ENCODE measurements around the gene PARP9.
"Not testable (repeated sequence)": the region's sequence is repeated elsewhere in the genome, so short reads cannot be mapped to it uniquely, and the experiment has no call there.

PARP9 gene

DNA sequence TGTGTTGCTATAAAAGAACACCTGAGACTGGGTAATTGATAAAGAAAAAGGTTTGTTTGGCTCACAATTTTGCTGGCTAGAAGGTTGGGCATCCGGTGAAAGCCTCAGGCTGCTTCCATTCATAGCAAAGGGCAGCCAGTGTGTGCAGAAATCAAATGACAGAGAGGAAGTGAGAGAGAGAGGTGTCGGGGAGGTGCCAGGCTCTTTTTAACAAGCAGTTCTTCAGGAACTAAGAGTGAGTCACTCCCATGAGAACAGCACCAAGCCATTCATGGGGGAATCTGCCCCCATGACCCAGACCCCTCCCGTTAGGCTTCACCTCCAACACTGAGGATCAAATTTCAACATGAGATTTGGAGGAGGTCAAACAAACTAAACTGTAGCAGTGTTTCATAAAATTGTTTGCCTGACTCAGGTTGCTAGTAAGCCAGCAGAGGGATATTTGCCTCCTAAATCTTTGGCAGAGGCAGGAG lies 8.9 kb upstream of the PARP9 start:
- DNase-seq, result no peak

DNA sequence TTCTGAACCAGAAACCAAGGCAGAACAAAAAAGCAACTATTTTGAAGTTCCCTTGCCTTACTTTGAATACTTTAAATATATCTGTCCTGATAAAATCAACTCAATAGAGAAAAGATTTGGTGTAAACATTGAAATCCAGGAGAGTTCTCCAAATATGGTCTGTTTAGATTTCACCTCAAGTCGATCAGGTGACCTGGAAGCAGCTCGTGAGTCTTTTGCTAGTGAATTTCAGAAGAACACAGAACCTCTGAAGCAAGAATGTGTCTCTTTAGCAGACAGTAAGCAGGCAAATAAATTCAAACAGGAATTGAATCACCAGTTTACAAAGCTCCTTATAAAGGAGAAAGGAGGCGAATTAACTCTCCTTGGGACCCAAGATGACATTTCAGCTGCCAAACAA lies 4.7 kb upstream of the PARP9 start:
- no peak for DNase-seq

DNA sequence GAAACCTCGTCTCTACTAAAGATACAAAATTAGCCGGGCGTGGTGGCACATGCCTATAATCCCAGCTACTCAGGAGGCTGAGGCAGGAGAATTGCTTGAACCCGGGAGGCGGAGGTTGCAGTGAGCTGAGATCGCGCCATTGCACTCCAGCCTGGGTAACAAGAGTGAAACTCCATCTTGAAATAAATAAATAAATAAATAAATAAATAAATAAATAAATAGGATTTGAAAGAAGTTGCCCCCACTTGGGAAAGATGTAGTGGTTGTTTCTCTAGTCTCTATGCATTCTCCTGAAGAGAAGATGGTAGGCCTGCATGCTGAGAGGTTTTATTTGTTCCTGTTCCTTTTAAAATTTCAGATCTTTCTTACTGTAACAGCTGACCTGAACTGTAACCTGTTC lies 4.0 kb upstream of the PARP9 start:
- DNase-seq, result not testable (repeated sequence)

DNA sequence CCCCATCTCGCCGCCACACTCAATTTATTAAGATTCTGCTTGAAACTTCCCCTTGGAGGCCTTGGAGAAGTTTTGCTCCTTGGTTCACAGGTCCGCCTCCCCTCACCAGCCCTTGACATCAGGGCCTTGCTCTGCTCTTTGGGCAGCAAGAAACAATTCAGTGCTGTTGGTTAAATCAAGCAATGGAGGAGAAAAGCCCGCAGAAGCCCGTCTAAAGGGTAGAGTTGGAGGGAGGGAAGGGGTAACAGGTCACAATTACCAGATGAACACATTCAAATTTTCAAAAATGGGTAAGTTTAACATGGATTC lies 429 bp downstream of the PARP9 start:
- DNase-seq, result no peak

DNA sequence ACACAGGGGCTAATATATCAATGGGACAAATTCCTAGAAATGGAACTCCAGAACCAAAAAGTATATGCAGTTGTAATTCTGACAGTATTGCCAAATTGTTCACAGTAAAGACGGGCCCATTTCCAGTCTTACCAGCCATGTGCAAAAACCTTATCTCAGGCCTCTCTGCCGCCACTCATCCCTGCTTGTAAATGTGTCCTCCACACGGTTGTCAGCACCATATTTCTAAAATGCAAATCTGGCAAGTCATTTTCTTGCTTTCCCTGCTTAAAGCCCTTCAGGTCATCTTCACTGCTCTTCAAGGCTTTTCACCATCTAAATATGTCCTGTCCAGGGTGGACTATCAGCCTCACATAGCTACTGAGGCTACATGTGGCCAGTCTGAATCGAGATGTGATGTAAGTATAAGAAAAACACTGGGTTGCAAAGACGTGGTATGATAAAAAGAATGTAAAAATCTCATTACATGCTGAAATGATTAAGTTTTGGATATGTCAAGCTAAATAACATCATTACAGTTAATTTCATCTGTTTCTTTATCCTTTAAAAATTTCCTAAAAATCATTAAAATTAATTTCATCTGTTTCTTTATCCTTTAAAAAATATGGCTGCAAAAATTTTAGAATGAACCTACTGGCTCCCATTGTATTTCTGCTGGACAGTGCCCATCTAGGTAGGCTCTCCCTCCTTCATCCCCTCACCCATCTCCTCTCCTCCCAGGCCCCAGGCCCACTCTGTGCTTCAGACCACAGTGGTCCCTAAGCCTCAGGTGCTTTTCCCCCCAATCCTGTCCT lies 980 bp downstream of the PARP9 start:
- no peak for DNase-seq

DNA sequence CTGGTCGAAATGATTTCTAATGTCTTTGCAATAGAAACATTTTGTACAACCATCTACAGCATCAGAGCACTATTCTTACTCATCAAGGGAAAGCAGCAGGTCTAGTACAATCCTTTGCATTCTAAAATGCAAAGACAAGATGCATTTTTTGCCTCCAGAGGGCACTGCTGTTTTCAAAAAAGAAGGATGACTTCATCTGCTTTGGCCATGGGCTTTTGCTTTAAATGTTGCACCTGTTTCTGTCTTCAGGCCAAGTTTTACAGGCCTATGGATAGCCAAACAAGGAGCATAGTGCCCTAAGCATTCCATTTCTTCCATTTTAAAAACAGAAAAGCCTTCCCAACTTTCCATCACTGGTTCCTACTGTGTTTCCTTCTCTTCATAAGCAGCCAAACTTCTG lies 3.4 kb downstream of the PARP9 start:
- peak; percentile 80 for DNase-seq

DNA sequence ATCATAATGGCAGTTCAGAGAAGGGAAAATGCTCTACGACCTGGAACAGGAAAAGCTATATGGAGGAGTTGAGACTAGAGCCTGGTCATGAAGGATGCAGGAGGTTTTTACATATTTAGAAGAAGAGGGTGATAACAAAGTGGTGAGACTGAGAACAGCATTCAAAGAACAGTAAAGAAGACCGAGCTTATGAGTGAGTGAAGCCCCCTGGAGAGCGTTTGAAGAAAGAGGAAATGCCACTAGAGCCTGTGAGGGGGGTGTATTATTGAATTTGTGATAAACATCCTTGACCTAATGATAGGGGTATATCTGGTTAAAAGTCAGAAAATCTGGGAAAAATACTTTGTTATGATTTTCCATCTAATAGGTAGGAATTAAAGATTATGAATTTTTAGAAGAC lies 4.2 kb downstream of the PARP9 start:
- no peak for DNase-seq

DNA sequence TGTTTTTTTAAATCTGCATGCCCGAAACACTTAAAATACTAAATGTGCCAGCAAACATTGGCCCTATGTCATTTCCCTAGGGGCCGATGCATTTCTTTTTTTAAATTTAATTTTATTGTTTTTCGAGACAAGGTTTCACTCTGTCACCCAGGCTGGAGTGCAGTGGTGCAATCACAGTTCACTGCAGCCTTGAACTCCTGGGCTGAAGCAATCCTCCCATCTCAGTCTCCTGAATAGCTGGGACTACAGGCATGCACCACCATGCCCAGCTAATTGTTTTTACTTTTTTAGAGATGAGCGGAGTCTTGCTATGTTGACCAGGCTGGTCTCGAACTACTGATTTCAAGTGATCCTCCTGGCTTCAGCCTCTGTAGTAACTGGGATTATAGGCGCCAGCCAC lies 5.5 kb downstream of the PARP9 start:
- DNase-seq, result no peak

DNA sequence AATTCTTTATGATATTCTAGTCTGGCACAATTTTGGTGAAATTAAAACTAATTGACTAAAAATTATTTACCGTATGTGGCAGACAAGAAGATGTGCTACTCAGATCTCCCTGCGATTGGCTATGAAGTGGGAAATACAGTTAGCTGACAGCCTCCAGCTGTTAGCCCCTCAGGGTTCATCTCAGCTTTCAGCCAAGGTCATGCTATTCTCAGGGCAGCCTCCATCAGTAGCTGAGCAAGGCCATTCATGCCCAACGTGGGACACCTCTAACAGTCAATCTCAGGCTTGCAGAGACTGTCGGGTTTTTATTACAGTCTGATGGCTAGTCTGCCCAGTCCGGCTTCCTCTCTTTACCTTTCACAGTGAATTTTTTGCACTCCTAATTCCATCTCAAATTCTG lies 6.7 kb downstream of the PARP9 start:
- DNase-seq, result no peak

DNA sequence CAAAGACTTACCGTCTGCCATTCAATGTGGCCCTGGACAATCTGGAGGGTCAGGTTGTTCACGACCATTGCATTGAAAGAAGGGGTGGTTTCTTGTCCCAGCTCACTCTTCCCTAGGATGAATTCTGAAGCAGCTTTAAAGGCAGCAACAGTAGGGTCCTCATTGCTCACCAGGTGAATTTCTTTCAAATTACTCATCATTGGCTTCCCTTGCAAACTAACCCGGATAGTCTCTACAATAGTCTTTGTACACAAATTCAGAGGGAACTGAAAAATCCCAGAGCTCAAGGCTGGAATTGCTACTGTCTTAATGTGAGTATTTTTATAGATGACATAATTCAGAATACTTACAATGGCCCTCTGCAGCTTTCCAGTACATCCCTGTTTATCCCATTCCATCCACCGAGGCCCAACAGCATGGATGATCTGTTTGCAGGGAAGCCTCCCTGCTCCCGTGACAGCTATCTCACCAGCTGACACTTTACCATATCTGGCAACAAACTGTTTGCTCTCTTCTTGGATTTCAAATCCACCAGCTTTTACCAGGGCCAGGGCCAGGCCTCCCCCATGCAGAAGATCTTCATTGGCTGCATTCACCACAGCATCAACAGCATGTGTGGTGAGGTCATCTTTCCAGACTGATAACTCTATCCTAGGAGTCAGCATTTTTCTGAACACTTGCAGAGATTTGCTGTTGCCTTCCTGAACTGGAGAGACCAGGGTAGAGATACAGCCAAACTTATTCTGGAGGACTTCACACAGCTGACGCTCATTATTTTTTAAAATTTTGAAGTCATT lies 8.6 kb downstream of the PARP9 start:
- DNase-seq, result no peak

DNA sequence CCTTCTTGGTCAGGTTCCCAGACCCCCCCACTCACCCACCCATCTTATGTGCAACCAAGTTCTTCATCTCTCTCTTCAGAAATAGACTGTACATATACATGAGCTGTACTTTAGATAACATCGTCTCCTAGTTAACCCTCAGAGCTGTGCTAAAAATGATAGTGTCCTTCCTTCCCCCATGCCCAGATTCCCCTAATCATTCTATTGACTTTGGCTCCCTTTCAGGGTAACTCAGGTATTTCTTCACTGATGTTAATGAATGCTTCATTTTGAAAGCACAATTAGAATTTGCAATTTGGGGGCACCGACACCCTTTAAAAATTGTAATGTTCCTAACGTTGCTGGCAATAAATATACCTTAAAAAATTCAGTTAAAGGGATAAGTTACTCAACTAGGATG lies 10.9 kb downstream of the PARP9 start:
- no peak for DNase-seq

DNA sequence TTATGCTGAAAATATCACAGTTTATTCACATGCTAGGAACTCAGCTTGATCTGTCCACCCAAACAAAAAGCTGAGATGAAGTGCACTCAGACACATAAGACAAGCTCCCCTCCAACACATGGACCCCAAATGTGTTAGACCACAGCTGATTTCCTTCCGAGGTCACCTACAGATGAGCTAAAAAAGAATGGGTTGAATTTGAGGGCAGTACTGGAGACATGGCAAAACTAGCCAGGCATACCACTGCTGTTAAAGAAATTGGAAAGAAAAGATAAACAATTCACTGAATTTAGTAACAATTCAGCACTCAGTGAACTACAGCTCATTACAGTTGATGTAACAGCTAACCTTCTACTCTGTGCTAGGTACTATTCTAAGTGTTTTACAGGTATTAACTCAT lies 15.5 kb downstream of the PARP9 start:
- no peak for DNase-seq

DNA sequence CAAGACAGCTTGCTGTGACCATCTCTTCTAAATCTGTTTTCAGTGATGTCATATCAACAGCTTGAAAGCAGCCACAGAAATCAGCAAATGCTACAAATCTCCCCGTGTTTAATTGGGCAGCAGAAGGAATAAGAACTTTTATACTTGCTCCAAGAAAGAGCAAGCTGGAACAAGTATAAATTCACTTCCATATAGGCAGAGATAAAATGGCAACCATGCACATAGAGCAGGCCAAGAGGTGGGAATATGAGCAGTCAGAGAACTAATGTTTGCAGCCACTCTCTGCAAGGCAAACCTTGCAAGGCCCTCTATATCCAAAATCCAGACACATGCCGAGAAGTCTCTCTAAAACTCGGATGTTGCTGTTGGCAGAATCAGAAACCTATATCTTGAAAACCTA lies 16.0 kb downstream of the PARP9 start:
- DNase-seq, result no peak

DNA sequence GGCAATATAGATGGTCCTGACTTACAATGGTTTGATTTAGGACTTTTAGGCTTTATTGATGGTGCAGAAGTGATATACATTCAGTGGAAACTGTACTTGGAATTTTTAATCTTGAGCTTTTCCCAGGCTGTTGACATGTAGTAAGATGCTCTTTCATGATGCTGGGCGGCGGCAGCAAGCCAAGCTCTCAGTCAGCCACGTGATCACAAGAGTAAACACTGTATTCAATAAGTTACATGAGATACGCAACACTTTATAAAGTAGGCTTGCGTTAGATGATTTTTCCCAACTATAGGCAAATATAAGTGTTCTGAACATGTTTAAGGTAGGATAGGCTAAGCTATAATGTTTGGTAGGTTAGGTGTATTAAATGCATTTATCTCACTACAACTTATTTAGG lies 17.9 kb downstream of the PARP9 start:
- no peak for DNase-seq

DNA sequence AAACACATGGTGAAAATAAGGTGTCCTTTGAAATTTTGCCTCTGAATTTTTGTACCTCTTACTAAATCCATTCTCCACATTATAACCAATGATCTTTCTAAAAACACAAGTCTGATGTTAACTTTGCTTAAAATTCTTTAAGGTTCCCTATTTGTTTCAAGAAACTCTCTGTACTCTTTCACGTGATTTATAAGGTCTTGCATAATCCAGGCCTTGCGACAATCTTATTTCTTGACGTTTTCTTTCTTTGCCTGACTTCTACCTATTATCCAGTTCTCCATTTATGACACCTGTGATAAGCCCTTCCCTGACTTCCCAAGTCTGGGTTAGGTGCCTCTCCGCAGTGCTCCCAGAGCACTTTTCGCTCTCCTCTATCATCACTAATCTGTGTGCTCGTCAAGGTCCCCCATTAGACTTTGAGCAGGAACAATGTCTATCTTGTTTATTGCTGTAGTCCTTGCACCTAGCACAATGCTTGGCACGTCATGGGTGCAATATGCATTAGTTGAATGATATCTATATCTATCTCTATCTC lies 25.1 kb downstream of the PARP9 start:
- no peak for DNase-seq

DNA sequence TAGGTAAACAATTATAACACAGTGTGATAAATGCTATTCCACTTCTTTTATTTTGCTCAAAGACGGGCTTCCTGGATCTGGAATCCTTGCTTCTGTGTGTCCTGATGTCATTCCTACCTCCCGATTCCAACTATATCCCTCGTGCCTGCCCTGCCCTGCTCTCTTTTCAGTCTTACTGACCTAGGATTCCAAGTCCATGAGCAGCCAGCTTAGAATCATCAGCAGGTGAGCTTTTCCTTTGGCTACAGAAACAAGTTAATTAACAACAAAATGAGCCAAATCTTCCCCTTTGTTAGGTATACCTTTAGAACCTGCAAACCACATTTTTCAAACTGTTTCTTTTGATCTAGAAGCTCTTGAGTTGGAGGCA lies 27.5 kb downstream of the PARP9 start:
- no peak for DNase-seq

DNA sequence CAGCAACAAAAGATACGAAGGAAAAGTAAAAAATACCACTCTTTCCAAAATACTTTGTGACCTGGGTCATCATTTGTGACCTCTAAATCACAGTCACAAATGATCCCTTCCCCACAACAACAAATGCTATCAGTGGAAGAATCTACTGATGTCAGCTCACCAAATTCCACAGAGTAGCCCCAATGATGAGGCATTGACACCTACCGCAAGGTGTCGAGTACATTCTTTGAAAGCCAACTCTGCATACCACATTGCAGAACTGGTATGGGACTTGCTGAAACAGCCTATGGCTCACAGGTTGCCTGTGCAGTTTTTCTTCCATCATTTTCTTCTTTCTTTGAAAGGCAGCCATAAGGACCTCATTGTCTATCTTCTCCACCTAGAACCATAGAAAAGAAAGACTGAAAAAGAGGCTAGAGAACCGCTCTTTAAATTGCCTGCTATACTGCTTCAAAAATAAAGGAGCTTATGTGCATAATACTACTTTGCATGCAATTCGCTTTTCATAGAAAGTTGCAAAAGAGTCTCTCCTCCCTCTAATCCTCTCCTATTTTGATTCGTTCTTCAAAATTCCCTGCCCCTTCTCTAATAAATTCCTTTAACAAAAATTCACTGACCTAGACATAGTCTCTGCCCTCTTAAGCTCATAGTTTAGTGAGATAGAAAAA lies 28.0 kb downstream of the PARP9 start:
- no peak for DNase-seq

DNA sequence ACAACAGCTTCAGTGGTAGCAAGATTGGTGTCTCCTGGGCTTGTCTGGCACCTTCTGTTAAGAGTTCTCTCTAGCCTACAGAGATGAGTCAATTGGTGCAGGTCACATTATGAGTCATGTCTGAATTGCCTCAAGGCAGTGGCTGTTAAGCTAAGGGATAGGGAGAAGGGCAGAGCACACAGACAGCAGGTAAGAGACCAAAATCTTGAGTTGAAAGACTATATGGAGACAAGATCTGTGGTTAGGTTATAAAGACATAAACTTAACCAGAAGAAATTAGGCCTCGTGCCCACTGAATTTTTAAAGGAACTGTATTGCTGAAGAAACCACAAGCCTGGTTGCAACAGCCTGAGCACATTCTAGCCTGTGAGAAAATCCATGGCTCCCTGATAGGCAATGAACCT lies 30.2 kb downstream of the PARP9 start:
- no peak for DNase-seq

DNA sequence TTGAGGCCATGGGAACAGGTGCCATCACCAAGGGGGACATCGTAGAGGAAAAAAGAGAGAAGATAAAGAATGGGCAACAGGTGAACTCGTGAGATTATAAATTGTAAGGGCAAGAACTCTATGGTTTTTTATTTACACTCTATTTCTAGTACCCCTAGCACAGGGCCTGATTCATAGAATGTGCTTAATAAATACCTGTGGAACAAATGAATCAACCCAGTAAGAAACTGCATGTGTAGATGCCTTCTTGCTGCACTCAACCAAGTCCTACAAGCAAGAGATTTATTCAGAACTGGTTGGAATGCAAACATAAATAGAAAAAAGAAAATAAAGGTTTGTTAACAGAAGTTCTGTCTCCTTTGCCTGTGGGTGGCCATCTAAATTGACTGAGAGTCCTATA lies 30.6 kb downstream of the PARP9 start:
- no peak for DNase-seq

DNA sequence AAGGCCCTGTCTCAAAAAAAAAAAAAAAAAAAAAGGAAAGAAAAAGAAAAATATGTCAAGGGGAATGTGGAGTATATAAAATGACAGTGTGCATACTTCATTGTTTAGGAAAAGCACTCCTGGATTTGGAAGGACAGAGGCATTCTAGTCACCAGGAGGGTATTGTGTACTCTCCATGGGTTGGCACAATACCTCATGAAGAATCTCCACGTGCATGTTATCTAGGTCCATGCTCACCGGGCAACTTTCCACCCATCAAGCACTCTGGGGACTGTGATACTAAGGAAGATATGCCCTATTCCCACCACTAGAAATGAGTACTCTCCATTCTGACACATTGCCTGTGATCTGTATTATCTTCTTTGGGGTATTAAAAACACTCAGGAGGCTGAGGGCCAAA lies 33.9 kb downstream of the PARP9 start:
- DNase-seq, result no peak

DNA sequence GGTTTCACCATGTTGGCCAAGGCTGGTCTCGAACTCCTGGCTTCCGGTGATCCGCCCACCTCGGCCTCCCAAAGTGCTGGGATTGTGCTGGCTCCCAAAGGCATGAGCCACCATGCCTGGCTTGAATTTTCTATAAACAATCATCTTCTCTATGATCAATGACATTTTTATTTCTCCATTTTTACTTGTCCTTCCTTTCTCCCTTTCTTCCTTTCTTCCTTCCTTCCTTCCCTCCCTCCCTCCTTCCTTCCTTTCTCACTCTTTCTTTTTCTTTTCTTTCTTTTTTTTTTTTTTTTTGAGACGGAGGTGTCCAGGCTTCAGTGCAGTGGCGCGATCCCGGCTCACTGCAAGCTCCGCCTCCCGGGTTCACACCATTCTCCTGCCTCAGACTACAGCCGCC lies 40.8 kb downstream of the PARP9 start:
- DNase-seq, result no peak

DNA sequence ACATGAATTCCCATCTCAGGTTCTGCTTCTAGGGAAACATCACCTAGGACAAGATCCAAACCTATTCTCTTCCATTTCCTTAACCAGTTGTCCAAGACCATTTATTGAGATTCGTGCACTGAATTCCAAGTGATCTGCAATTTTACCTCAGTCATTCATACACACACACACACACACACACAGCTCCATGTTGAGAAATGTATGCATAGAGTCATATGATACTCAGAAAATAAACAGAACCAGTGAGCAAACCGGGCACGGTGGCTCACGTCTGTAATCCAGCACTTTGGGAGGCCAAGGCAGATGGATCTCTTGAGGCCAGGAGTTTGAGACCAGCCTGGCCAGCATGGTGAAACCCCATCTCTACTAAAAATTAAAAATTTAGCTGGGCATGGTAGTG lies 43.2 kb downstream of the PARP9 start:
- no peak for DNase-seq

DNA sequence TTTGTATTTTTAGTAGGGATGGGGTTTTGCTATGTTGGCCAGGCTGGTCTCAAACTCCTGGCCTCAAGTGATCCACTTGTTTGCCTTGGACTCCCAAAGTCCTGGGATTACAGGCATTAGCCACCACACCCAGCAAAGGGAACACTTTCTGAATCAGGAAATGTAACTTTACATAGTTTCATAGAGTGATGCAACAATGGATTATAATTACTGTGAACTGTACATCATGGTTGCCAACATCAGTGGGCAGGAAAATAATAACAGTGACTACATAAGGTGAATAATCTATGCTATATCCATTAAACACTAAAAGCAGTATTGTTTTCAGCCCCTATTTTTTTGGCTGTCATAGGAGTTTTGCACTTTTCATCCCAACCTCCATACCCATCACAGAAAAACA lies 44.4 kb downstream of the PARP9 start:
- DNase-seq, result no peak

DNA sequence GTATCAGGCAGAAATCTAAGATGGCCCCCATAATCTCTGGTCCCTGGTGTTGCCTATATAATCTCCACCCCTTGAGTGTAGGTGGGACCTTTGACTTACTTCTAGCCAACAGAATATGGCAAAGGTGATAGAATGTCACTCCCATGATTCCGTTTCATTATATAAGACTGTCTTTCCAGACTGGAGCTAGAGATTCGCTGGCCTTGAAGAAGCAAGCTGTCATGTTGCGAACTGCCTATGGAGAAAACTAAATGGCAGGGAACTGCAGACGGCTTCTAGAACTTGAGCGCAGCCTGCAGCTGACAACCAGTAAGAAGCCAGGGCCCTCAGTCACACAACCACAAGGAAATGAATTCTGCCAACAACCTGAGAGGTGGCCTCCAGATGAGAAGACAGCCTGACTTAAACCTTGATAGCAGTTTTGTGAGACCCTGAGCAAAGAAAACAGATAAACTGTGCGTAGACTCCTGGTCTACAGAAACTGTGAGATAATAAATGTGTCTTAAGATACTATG lies 47.2 kb downstream of the PARP9 start:
- DNase-seq, result no peak
